Breast epithelium (tissue), 4 donors: ENCODE results near the gene TUSC2. TPM values are rescaled to one million over a fixed set of nuclear protein-coding genes. Genes with fewer than 3 reads are reported as not detected.

Experiments
- DNase-seq, 2 donors: peaks; one replicate each; pipeline ENCODE4 v3.0.0-alpha.2; 2019; ENCODE audit warnings: low spot score in 2 of 2
- H3K27ac ChIP-seq, 2 donors: fragments of 200-600 bp; sonication (generic) in 1 of 2; one replicate each; pipeline ENCODE4 v1.5.1; 2016 to 2019; ENCODE audit warnings: mild to moderate bottlenecking in 1 of 2
- H3K27me3 ChIP-seq, 2 donors: fragments of 200-600 bp; sonication (generic) in 1 of 2; one replicate each; pipeline versions ENCODE4 v1.5.1 to v1.6.0; 2017 to 2019; ENCODE audit warnings: control low read depth in 1 of 2, mild to moderate bottlenecking in 1 of 2
- H3K36me3 ChIP-seq: fragments of 200-600 bp; one replicate; pipeline ENCODE4 v1.5.1; 2019
- H3K4me1 ChIP-seq, 2 donors: fragments of 200-600 bp; sonication (generic); one replicate each; pipeline ENCODE4 v1.5.1; 2016 to 2019; ENCODE audit warnings: control low read depth in 1 of 2
- H3K4me3 ChIP-seq, 3 donors: fragments of 200-600 bp; sonication (generic); 1 replicate in 2 of 3; 2 replicates in 1 of 3; pipeline ENCODE4 v1.5.1; 2016 to 2019; ENCODE audit warnings: mild to moderate bottlenecking in 3 of 3, moderate library complexity in 2 of 3
- H3K9me3 ChIP-seq, 2 donors: fragments of 200-600 bp; sonication (generic) in 1 of 2; one replicate each; pipeline ENCODE4 v1.5.1; 2016 to 2019; ENCODE audit warnings: control low read depth in 1 of 2
- POLR2A ChIP-seq: fragments of 450-650 bp; IDR thresholded peaks from one replicate; pipeline ENCODE4 v1.6.1; 2016; ENCODE audit warnings: antibody characterized with exemption, mild to moderate bottlenecking, moderate library complexity
- POLR2AphosphoS5 ChIP-seq, 3 donors: sonication (generic); formaldehyde crosslinking; IDR thresholded peaks; one replicate each; pipeline ENCODE4 v1.6.1; 2017; ENCODE audit warnings: antibody characterized with exemption in 3 of 3
- intact Hi-C: fragments of 100-400 bp; cut with DNase I; formaldehyde crosslinking; loops from one replicate; pipeline ENCODE4 v1.15.1; 2023; ENCODE audit warnings: low total_unique reads
- total RNA-seq, 3 donors: library from RNA; depleted of rRNA; stranded (reverse); fragments of >200 nt; gene quantifications; one replicate each; pipeline ENCODE4 v1.1.0, GENCODE V29; 2016
- TF ChIP-seq, protein P1 (sequence below), 3 donors: fragments of 450-650 bp; IDR thresholded peaks; one replicate each; pipeline ENCODE4 v1.5.1; 2016 to 2017; ENCODE audit warnings: antibody characterized with exemption in 3 of 3, mild to moderate bottlenecking in 3 of 3, moderate library complexity in 3 of 3

Gene TUSC2
- 10 to 100 TPM; 18.1 to 25.9 (median 21.3) TPM for total RNA-seq

DNA sequence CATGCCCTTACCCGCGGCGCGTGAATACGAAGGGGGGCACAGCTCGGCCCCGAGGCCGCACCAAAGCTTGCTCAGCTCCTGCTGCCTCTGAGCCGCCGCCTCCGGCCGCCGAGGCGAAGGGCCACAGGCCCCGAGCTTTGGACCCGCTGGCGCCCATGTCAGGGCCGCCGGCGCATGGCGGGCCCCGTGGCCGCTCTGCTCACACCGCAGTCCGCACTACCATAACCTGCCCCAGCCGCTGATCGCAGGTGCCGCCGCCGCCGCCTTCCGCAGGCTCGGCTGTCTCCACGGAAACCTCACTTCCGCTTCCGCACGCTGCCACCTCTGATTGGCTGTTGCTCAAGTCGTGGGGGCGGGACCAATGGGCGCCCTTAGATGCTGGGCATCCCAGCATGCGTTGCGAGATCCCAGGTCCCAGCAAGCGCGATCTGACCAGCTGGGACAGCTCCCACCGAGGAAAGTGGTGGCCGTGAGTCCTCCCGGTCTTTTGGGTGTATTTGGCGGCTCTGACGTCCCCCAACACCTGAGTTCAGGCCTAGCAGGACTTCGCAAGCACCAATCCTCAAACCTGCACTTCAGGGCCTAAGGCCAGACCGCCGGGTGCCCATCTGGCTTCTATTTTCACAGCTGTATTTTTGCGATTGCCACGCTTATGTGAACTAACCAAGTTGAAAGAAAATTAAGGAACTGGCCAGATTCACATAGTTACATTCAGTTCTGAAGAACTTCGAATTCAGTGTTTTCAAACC is at the start of gene TUSC2:
Gene TUSC2 (minus strand): TSS at position 281 of the 749 bp plus-strand sequence. CDS start 124 bp downstream, at position 157.
- intact Hi-C loops, result no loop called here
- Histone ChIP-seq H3K36me3 (peaks cover 8% of the 10 kb centered on the region), H3K4me3 (peak within 1 kb of the TSS; percentile 97 to 100 (median 98)), H3K9me3 (no peaks in the 10 kb centered on the region), H3K4me1 (peaks cover 0 to 8% of the 10 kb centered on the region in 2 donors), H3K27ac (peak within 1 kb of the TSS; percentile 89 to 92), H3K27me3 (no peaks in the 10 kb centered on the region)
- TF ChIP-seq, protein P1, sequence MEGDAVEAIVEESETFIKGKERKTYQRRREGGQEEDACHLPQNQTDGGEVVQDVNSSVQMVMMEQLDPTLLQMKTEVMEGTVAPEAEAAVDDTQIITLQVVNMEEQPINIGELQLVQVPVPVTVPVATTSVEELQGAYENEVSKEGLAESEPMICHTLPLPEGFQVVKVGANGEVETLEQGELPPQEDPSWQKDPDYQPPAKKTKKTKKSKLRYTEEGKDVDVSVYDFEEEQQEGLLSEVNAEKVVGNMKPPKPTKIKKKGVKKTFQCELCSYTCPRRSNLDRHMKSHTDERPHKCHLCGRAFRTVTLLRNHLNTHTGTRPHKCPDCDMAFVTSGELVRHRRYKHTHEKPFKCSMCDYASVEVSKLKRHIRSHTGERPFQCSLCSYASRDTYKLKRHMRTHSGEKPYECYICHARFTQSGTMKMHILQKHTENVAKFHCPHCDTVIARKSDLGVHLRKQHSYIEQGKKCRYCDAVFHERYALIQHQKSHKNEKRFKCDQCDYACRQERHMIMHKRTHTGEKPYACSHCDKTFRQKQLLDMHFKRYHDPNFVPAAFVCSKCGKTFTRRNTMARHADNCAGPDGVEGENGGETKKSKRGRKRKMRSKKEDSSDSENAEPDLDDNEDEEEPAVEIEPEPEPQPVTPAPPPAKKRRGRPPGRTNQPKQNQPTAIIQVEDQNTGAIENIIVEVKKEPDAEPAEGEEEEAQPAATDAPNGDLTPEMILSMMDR (IDR thresholded peaks at IDR 0.05), result peak in 1 of 3 donors; percentile 11
- TF ChIP-seq POLR2A, result peak; percentile 56
- TF ChIP-seq POLR2AphosphoS5 (IDR thresholded peaks at IDR 0.05), result peak; percentile 62 to 91 (median 89)
- DNase-seq, result peak; percentile 97

DNA sequence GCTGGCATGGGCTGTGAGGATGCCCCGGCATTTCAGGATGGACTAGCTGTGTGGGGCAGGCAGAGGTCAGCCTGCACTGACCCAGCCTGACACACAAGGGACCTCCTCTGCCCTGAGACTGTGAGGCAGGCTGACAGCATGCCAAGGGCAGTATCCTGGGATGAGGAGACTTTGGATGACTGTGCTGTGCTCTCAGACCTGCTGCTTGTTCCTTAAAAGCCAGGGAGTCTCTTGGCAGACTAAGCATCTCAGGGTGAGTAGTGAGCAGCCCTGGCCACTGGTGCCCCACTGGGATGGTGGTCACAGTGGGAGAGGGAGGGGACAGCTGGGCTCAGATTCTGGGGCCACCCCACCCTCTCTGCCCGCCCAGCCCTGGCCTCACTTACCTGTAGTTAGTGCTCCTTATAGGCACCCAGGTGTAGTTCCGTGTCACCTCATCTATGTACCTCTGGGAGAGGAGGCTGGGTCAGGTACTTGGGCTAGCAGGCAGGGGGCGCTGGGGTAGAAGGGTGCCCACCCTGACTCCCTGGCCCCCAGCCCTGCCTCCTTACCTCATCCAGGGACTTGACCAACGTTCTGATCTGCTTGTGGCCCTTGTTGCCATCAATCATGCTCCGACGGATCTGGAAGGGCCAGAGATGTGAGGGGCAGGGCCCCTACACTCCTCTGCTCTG is 47.4 kb upstream of the TUSC2 start:
- H3K4me3 ChIP-seq, result no peak overlapping the region
- H3K27ac ChIP-seq, result no peak overlapping the region
- no peaks in the 10 kb centered on the region for H3K27me3 ChIP-seq
- intact Hi-C loops, result loop anchor here (5.0 kb wide), 1 partner anchor 302 kb away; no protein-coding TSS in a partner anchor
- no peaks in the 10 kb centered on the region for H3K9me3 ChIP-seq
- H3K36me3 ChIP-seq, result no peaks in the 10 kb centered on the region
- TF ChIP-seq POLR2A, result no peak
- TF ChIP-seq, protein P1 (IDR thresholded peaks at IDR 0.05), result no peak
- no peak for TF ChIP-seq POLR2AphosphoS5 (IDR thresholded peaks at IDR 0.05)
- H3K4me1 ChIP-seq, result no peaks in the 10 kb centered on the region
- DNase-seq, result no peak

- no peak for DNase-seq
- H3K36me3 ChIP-seq, result no peaks in the 10 kb centered on the region
- no peak overlapping the region for H3K4me3 ChIP-seq
- no peaks in the 10 kb centered on the region for H3K9me3 ChIP-seq
- H3K27me3 ChIP-seq, result no peaks in the 10 kb centered on the region
- TF ChIP-seq POLR2AphosphoS5 (IDR thresholded peaks at IDR 0.05), result no peak
- TF ChIP-seq, protein P1 (IDR thresholded peaks at IDR 0.05), result no peak
- TF ChIP-seq POLR2A, result no peak
- intact Hi-C loops, result loop anchor here (5.0 kb wide), 1 partner anchor 303 kb away; no protein-coding TSS in a partner anchor
- H3K4me1 ChIP-seq, result no peaks in the 10 kb centered on the region
- no peak overlapping the region for H3K27ac ChIP-seq
Observed at GRCh38 chr3:50374363-50375257, 46.6 kb upstream of the TUSC2 start.

DNA sequence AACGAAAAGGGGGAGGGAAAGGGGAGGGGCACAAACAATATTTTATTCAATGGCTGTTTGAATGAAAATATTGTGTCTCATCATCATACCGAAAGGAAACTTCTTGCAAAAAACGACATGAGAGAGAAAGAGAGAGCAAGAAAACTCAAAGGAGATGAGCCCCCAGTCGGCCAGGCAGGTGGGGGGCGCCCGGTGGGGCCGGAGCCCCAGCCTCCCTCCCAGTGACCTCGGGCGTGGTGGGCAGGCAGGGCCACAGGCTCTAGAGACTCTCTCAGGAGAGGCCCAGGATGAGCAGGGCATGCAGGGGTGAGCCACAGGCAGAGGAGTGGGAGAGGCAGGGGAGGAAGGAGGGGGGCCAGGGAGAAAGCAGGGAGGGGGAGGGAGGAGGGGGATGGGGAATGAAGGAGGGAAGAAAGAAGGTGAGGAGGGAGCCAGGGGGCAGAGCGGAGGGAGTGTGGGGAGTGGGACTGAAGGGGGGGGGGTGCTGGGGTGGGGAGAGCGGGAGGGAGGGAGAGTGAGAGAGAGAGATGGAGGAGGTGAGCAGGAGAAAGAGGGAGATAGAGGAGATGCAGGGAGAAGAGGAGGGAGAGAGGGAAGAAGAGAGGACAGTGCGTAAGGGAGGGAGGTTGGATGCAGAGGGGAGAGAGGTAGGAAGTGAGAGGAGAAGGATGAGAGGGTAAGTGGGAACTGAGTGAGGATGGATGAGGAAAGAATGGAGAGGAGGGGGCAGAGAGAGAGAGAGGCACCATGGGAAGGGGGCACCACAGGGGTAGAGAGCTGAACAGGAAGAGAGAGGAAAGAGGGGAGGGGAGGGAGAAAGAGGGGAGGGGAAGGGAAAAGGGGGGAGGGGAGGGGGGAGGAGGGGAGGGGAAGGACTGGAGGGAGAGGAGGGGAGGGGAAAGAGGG is 45.4 kb upstream of the TUSC2 start:
- H3K27me3 ChIP-seq, result no peaks in the 10 kb centered on the region
- intact Hi-C loops, result no loop called here
- H3K36me3 ChIP-seq, result no peaks in the 10 kb centered on the region
- H3K4me3 ChIP-seq, result no peak overlapping the region
- no peak for DNase-seq
- no peak overlapping the region for H3K27ac ChIP-seq
- H3K9me3 ChIP-seq, result no peaks in the 10 kb centered on the region
- TF ChIP-seq POLR2A, result no peak
- TF ChIP-seq, protein P1 (IDR thresholded peaks at IDR 0.05), result no peak
- TF ChIP-seq POLR2AphosphoS5 (IDR thresholded peaks at IDR 0.05), result no peak
- H3K4me1 ChIP-seq, result no peaks in the 10 kb centered on the region
